GM19099 (cell line): ENCODE data around the gene SPTB.

Experiments
- POLR2A ChIP-seq: IDR thresholded peaks from 3 replicates; pipeline ENCODE4 v1.6.1; 2011; ENCODE audit warnings: low read depth; ENCODE audit not compliant: insufficient read length; ENCODE audit errors: extremely low read depth

SPTB gene

DNA sequence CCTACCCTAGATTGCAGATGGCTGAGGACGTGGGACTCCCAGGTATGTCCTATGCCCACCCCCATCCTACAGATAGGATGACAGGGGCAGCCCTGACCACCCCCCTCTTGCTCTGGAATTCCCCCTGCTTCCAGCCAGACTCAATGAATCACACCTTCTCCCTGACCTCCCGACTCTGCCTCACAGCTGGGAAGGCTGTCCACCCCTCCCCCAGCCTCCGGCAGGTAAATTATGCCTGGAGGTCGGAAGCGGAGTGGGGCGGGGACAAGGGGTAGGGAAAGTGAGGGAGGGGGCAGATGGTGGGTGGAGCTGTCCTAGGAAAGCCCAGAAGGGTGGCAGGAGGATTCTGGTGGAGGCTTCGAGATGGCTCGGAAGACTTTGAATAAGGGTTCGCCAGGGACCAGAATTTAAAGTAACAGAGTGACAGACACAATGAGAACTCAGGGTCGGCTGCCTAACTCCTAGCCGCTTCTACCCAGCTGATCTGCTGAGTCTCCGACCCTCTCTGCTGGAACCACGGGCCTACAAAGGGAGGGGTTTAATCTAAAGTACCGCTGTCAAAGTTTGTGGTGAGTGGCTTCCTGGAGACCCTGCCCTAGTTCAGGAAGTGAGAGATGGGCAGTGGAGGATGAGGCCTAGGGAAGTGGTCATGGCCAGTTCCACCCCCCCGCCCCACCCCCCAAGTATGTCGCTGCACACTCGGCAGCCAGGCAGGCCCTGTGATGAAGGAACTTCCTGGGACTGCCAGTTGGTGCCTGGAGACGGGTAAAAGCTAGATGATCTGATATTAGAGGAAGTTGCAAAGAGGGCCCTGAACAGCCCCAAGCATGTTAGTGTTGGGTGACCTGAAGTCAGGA, 171.3 kb downstream of the SPTB start:
- TF ChIP-seq POLR2A, result no peak

DNA sequence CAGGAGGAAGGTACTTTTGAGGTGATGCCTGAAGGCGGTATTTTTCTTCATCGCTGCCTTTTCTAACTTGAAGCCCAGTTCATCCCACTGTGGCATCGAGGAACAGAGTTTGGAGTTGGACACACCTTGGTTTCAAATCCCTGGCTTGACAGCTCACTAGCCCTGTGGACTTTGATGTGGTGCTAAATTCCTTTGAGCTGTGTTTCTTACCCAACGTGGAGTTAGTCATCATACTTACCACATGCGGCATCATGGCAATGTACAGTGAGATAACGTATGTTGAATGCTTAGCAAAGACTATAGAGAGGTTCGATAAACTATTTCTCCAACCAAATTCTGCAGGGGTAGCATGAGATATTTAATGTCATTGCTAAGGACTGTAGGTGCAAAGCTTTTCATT, 172.0 kb downstream of the SPTB start:
- no peak for TF ChIP-seq POLR2A

DNA sequence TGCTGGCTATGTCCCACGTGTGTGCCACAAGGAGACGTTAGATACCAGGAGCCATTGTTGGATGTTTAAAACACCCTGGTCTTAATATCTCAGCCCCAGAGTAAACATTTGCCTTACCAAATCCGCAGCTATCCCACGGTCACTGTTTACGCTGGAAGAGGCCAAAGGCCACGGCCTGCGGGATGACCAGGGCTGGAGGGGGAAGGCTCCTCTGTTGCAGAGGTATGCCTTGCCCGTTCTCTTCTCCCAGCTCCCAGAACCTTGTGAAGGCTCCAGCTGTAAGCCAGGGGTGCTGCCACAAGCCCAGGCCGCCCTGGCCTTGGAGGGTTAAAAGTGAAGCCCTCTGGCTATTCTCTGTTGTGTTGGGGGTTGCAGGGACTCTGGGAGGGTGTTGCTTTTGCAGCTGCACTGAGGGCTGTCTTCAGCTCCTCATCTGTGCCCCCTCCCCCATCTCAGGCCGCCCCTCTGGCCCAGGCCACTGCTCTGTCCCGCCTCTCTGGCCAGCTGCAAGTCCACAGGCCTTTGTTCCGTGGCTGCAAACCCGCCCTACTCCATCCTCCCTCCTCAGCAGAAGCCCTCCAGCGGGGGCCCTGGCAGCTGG, 173.0 kb downstream of the SPTB start:
- no peak for TF ChIP-seq POLR2A

DNA sequence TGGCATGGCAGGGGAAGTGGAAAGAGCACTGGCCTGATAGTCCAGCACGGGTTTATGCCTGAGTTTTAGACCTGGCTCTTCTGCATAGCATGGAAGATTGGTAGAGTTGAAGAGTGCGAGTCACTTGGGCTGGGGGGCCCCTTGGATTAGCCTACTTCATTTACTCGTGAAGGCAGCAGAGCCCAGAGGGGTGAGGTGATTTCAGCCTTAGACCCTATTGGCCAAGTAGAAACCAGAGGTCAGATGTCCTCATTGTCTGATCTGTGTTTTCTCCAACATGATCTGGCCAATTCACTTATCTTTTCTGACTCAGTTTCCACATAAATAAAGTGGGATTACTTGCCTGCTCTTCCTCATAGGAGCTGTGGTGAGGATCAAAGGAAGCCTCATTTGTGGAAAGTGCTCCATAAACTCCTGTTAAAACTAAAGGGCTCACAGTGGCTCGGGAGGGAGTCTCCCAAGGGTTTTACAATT, 173.6 kb downstream of the SPTB start:
- TF ChIP-seq POLR2A, result no peak

DNA sequence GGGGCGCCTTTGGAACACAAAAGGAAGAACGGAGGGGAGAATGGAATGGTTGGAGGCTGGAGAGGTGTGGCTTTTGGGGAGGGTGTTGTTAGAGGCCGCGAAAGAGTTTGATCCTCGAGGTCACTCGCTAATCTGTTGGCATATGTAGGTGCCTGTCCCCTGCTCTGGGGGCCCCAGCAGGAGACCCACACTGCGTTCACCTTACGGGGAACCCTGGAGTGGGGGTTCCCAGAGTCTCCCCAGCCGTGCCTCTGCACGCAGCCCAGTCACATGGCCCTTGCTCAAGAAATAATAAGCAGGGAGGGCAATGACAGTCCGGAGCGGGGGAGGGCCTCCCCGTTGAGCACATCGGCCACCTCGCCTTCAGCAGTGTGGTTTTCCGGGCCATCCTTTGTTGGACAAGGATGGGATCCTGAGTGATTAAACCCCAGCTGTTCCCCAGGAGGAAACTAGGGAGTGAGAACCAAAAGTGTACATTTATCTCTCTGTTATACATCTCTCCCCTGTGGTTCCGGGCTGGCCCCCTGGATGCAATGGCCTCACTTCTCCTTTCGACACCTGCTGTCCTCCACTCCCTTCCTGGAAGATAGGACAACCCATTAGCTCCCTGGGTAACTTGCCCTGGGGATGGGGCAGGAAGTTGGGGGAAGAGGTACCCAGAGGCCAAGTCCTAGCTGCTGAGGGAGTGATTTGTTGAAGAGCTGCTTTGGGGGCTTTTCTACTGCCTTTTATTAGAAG, 174.2 kb downstream of the SPTB start:
- TF ChIP-seq POLR2A, result no peak

DNA sequence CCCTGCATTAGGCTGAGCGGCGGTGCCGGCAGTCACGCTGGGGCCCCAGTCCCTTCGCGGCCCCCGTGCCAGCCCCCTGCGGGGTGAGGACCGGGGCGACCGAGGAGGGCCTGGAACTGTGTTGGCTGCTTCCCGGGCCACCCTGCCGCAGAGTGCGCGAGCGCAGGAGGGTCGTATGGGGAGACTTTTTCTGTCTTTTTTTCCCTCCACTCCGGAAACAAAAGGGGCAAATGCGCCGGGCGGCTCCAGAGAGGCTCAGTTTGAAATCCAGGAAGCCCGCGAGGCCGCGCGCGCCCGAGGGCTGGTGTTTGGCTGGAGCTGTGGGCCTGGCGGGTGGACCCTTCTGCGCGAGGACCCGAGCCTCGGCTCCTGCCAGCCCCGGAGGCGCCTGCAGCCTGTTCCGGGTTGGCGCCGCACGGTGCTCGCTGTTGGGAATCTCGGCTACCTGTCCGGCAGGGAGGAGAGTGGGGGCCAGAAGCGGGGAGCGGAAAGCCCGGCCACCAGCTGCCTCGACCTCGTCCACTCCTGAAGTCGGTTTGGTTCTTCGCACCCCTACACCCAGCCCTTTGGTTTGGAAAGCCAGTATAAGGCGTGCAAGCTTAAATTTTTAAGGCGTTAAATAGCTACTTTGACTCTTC, 174.8 kb downstream of the SPTB start:
- TF ChIP-seq POLR2A, result no peak

DNA sequence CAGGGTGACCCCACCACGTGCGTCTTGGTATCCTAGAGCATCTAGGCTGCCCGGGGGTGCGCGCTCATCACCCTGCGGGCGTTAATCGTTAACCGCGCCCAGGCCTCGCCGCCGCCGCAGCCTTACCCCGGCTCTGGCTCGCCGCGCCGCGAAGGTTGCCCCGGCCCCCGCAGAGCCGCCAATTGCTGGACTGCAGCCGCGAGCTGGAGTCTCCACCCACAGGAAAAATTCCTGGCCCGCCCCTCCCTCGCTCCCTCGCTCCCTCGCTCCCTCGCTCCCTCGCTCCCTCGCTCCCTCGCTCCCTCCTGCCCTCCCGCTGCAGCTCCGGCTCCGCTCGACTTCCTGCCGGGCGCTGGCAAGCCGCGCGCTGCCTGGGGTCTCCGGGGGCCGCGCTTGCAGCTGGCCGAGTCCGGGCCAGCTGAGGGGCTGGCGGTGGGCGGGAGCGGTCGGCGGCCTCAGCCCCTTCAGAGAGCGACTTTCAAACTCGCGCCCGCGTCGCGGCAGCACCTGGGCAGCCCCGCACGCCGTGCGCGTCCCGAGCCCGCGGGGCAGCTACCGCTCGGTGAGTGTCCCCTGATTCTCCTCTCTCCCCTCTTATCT, 175.5 kb downstream of the SPTB start, which contains the start of gene PLEKHG3:
Gene PLEKHG3, plus strand, starts transcription at position 282 of the 600 bp plus-strand sequence. CDS start 23,208 bp downstream, outside the sequence.
- TF ChIP-seq POLR2A, result no peak

DNA sequence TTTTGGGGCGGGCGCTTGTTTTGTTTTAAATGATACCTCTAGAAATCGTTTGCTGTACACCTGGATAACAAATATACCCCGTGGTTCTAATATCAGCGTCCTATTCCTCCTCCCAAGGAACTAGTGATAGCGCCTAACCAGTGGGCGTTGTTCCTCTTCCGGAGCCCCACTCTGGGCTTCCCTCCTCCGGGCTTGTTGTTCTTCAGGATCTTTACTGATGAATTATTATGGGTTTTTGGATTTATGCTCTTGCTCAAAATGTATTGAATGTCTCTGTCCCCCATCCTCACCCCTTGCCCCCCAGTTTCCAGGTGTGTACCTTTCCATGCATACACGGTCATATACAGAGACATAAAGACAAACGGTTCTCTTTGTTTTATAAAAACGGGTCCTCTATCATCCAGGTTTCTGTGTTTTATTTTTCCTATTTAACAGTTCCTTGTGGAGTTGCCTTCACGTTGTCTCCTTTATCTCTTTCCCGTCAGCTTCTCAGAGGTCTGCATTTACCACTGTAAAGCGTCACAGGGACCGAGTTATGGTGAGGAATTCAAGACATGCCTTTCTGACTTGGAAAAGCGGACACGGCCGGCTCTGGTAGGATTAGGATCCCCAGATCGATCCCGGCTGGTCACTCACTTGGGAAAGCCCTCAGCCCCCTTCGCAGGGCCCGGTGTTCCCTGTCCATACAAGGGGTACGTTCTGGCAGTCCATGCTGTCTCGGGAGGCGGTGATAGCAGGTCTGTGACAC, 176.1 kb downstream of the SPTB start:
- no peak for TF ChIP-seq POLR2A

DNA sequence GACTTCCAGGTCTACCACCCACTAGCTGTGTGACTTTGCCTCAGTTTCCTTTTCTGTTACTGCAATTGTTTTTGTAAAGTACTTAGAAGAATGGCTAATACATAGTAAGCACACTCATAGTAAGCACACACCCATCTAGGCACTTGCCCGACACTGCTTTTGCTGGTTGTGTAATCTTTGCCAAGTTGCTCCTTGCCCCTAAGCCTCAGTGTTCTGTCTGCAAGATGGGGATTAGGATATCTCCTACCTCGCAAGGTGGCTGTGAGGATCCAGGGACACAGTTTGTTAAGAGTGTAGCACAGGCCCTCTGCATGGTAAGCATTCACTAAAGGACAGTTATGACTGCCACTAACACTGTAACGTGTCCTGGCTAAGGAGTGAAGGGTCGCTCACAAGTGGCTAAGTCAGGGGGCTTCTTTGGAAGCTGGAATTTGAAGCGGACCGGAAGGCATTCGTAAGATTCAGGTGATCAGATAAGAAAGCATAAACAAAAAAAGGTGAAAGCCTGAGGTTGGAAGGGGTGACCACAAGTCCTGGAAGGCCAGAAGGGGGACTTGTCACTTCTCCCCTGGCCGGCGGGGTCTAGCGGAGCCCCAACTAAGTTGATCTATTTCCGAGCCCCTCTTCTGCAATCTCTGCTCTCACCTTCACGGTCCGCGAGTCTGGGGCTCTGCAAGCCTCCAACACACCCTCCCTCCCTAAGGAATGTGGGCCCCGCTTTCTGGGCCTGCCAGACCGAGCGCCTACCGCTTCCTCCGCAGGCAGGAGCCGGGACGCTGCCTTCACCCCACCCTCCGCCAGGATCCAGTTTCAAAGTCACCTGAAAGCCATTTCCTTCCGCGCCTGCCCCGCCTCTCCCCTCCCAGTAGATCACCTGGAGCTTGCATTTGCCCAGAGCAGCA, 177.0 kb downstream of the SPTB start:
- no peak for TF ChIP-seq POLR2A

DNA sequence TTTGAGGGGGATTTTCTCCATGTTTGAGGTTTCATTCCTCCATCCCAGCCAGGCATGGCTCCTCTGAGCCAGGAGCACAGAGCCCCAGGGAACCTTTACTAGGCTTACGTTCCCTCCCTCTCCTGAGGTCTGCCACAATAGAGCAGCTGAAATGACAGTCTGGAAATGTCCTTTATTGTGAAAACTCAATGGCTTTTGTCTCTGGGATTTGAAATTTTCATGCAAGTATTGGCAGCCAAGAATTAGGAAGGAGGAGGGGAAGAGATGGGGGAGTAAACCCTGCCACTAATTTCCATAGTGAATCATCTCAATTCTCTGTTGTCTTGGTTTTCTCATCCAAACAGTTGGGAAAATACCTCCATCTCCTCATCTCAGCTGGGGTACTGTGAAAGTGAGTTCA, 178.0 kb downstream of the SPTB start:
- no peak for TF ChIP-seq POLR2A

DNA sequence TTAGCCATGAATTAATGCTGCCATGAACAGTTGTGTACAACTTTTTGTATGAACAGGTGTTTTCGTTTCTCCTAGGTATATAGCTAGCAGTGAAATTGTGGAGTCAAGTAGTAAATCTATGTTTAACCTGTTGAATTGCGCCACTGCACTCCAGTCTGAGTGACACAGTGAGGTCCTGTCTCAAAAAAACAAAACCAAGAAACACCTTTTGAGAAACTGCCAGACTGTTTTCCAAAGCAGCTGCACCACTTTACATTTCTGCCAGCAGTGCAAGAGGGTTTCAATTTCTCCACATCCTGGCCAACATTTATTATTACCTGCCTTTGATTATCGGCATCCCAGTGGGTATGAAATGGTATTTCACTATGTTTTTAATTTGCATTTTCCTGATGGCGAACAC, 178.8 kb downstream of the SPTB start:
- TF ChIP-seq POLR2A, result no peak

DNA sequence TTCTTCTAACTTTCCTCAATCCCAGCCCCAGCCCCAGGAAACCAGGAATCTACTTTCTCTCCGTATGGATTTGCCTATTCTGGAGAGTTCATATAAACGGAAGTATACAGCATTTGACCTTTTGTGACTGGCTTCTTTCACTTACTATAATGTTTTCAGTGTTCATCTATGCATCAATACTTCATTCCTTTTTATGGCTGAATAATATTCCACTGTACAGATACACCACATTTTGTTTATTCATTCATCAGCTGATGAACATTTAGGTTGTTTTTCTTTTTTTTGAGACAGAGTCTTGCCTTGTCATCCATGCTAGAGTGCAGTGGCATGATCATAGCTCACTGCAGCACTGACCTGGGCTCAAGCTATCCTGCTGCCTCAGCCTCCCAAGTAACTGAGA, 179.4 kb downstream of the SPTB start:
- TF ChIP-seq POLR2A, result no peak

DNA sequence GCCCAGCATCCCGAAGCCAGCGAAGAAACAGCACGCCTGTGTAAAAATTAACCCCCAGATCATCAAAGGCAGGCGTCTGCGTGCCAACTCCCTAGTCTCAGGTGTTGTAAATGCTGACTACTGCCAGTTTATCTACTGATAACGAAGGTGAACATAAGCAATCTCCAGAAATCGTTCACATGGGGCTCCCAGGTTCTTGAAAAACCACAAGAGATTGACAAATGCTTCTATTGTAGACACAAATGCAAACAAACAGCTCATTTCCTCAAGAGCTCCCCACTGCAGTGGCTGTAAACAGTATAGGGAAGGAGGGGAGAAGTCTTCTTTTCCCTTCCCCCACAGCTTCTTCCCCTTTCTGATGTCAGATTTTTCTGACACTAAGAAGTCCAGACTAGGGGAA, 180.8 kb downstream of the SPTB start:
- no peak for TF ChIP-seq POLR2A

DNA sequence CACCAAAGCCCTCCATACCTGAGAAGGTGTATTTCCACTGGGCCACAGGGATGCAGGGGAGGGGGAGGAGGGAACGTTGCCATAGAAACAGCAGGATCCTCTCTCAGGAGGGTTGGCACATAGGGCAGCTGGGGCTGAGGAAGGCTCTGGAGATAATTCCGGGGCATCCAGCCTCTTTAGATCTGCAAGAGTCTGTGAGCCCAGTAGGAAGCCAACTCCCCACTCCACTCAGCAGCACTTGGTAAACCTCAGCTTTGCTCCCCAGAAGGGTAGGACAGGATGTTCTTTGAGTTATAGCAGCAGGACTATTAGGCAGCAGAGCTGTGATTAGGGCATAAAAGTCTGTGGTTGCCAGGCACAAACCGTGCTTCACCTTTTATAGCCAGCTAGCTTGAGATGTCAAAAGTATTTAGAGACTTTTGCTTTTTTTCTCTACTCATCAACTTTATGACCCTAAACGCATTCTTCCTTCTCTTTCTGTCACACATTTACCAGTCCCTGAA, 183.3 kb downstream of the SPTB start:
- no peak for TF ChIP-seq POLR2A
